NCI-H1436 treated with DMSO at 0.1 percent for 48 hours (cell line): ENCODE data around the gene NLGN4X.

Experiments
- DNase-seq: peaks from one replicate; lab custom pipeline; 2025; lab: John Stamatoyannopoulos, UW

NLGN4X gene

GRCh38 chrX:6228720-6229119 lies at the start of gene NLGN4X:
TSS of gene NLGN4X (minus strand) at chrX:6228867. CDS start at chrX:6151466, 77,401 bp downstream.
- no peak for DNase-seq

GRCh38 chrX:6266041-6266440 lies 37.4 kb upstream of the NLGN4X start:
- DNase-seq = no peak

GRCh38 chrX:6262959-6263358 lies 34.3 kb upstream of the NLGN4X start:
- no peak for DNase-seq

GRCh38 chrX:6257025-6257424 lies 28.4 kb upstream of the NLGN4X start:
- DNase-seq = no peak

- DNase-seq = no peak
Observed at GRCh38 chrX:6244666-6245065, 16.0 kb upstream of the NLGN4X start.

GRCh38 chrX:6238576-6238975 lies 9.9 kb upstream of the NLGN4X start:
- DNase-seq = no peak

- DNase-seq = no peak
Observed at GRCh38 chrX:6227935-6228334, 732 bp downstream of the NLGN4X start.

GRCh38 chrX:6227453-6227835 lies 1.2 kb downstream of the NLGN4X start:
- no peak for DNase-seq

GRCh38 chrX:6226596-6227452 lies 1.8 kb downstream of the NLGN4X start:
- DNase-seq = no peak

- no peak for DNase-seq
Observed at GRCh38 chrX:6225911-6226595, 2.6 kb downstream of the NLGN4X start.

- DNase-seq = no peak
Observed at GRCh38 chrX:6225288-6225910, 3.3 kb downstream of the NLGN4X start.

- DNase-seq = no peak
Observed at GRCh38 chrX:6223516-6223915, 5.2 kb downstream of the NLGN4X start.

- no peak for DNase-seq
Observed at GRCh38 chrX:6210230-6210629, 18.4 kb downstream of the NLGN4X start.

- no peak for DNase-seq
Observed at GRCh38 chrX:6203462-6204215, 25.0 kb downstream of the NLGN4X start.

- DNase-seq = no peak
Observed at GRCh38 chrX:6199486-6199885, 29.2 kb downstream of the NLGN4X start.

GRCh38 chrX:6187256-6187655 lies 41.4 kb downstream of the NLGN4X start:
- no peak for DNase-seq

GRCh38 chrX:6184900-6185515 lies 43.7 kb downstream of the NLGN4X start:
- DNase-seq = no peak

- no peak for DNase-seq
Observed at GRCh38 chrX:6175914-6176313, 52.8 kb downstream of the NLGN4X start.

GRCh38 chrX:6170424-6170823 lies 58.2 kb downstream of the NLGN4X start:
- no peak for DNase-seq

- no peak for DNase-seq
Observed at GRCh38 chrX:6169407-6169806, 59.3 kb downstream of the NLGN4X start.

GRCh38 chrX:6163721-6164120 lies 64.9 kb downstream of the NLGN4X start:
- no peak for DNase-seq

- DNase-seq = no peak
Observed at GRCh38 chrX:6159468-6159867, 69.2 kb downstream of the NLGN4X start.
